ENCODE data around the gene PSD.
"Not testable (repeated sequence)": the region's sequence is repeated elsewhere in the genome, so short reads cannot be mapped to it uniquely, and the experiment has no call there.

PSD gene

DNA sequence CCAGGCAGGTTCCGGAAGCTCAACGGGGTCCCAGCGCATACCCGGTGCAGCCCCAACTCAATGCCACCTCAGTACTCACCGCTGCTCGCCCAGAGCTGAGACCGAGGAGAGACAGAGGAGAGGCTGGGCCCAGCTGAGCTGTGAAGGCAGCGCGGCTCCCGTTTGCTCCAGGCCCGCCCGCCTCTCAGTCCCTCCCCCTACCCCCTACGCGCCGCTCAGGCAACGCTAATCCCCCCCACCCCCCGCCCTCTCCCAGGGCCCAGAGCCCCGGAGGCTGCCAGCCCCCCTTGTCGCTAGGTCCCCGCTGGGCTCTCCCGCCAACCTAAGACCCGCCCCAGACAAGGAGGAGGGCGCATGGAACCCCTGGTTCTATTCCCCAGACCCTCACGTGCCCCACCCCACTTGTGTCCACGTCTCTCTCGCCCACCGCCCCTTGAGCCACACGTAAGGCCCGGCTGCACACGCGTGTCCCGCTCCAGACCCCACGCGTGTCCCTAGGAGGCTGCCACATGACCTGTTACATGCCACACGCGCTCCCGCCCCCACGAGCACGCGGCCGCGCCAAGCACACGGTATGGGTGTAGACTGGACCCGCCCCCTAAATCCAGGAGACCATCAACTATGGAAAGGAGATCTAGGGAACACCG lies at the start of gene PSD:
Gene PSD (minus strand): TSS at position 164 of the 647 bp plus-strand sequence. CDS start 1,747 bp downstream, outside the sequence.
- no peak for DNase-seq

DNA sequence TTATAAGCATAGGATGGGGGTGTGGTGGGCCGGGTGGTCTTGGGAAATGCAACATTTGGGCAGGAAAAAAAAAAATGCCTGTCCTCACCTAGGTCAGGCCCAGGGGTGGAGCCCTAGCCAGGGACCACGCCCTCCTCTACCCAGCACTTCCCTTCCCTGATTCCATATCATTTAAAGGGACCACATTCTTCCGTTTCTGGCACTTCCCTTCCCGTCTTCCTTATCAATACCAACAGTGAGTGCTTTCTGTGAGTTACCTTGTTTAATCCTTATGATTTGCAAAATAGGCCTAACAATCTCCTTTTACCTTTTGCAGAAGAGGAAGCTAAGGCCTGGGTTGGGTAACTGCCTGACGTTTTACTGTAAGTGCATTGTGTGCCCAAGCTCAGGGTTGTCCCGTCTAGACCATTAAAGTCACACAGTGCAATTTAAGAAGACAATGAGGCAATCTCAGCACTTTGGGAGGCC lies 49.4 kb upstream of the PSD start:
- DNase-seq = no peak

DNA sequence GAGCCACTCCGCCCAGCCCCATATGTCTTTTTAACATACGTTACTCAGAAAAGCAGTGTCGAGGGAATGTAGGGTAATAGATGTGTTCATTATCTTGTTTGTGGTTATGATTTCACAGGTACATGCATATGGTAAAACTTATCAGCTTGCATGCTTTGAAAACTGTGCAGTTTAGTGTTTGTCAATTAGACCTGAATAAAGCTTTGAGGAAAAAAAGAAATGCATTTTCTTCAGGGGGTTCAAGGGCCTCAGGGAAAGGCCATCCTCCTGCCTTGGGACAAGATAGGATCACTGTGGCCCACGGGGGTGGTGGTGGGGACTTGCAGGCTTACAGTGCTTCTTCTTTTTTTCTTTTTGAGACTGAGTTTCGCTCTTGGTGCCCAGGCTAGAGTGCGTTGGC lies 48.7 kb upstream of the PSD start:
- DNase-seq = no peak

DNA sequence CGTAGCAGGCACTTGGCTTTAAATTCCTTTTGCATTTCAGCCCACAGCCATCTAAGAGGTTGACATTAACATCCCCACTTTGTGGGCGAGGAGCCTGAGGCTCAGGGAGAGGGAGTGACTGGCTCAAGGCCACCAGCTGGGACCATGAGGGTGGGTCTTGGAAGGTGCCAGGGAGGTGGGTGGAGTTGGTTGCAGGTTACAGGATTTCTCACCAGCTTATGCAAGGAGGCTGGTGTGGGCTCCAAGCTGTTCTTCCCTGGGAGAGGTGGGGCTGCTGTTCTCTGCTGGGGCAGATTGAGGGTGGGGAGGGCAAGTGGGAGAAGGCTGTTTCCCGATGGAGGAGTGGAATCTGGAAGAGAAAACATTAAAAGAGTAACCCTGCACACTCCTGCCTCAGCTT lies 46.9 kb upstream of the PSD start:
- no peak for DNase-seq

DNA sequence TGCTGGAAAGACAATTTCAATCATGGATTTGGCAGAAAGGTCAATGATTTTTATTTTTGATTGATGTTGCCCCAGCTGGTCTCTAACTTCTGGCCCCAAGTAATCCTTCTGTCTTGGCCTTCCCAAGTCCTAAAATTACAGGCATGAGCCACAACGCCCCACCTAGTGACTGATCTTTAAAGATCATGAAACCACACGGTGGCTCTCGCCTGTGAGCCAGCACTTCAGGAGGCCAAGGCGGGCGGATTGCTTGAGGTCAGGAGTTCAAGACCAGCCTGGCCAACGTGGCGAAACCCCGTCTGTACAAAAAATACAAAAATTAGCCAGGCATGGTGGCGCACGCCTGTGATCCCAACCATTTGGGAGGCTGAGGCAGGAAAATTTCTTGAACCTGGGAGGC lies 45.4 kb upstream of the PSD start:
- no peak for DNase-seq

DNA sequence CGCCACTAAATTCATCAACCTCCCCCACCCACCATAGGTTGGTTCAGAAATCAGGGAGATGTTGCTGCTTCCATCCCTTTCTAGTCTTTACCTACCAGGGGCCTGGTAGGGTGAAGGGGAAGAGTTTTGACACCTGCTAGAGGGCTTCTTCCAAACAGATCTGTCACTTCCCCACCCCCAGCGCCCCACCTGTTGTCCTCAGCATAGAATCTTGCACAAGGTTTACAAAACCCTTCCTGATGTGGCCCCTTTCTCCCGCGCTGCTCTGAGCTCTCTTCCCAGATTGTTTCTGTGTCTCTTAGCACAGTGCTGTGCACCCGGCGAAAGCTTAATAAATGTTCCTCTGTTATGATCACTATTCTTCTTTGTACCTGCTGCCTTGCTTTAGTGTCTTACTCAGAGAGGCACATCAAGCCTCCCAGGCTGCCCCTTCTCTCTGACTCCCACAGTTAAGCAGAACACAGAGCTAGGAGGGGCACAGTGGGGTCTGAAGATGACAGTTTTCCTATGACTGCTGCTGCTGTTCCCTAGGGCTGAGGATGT lies 44.0 kb upstream of the PSD start:
- DNase-seq = no peak

DNA sequence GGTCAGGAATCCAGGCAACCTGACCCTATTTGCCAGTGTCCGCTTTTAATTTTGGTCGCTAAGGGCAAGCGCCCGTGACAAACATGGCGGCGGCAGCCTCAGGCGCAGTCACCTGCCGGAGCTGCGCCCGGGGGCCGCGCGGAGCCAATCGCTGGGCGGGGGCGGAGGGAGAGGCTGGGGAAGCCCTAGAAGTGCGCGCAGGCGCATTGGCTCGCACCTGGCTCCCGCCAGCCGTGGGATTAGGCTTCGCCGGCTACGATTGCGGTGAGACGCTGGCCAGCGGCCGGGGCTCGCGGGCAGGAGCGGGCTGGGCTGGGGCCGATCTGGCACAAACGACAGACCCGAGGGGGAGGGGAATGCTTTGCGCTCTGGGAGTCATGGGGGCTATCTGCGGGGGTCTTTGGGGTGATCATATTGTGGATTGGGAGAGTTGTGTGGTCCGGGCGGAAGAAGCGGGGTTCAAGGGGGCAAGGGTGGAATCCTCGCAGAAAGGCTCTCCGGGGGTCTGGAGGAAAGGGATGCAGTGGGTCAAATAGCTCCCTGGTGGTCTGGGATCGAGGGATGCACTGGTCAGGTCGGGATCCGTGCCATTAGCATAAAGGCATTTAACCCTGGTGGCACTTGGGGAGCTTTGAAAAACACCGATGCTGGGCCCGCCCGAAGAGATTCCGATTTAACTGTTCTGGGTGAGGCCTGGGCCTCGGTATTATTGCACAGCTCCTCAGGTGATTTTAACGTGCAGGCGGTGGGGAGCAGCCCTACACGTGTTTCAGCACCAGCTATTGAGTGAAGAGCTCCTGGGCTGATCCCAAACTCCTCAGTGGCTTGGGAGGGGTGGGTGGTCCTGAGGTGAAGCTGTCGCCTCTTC lies 42.8 kb upstream of the PSD start:
- peak; percentile 96 for DNase-seq

DNA sequence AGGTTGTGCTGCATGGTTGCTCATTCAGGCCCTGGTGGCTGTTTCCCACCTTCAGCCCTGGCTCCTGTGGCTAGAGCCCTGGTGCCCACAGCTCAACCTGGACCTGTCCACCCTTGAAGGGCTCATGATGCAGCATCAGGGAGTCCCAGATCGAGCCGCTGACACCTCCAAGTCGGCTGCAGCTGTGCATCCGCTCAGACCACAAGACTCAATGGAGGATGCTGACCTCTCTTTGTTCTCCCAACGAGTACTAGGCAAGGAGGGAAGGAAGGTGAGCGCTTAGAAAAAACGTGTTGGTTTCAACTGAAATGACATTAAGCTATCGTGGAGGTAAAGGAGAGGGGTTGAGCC lies 42.2 kb upstream of the PSD start:
- no peak for DNase-seq

DNA sequence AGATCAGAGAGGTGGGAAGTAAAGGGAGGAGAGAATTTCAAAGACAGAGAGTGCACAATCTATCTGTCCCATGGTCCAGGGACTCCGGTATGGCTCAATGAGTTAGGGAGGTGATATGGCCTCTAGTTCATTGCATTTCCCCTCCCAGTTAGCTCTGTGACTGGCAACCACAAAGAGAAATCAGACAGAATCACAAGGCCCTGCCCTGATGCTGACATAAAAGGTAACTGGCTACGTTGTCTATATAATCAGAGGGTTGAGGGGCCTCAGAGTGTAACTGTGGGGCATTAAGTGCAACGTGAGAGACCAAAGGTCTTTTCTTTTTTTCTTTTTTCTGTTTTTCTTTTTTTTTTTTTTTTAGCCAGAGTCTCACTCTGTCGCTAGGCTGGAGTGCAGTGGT lies 40.1 kb upstream of the PSD start:
- no peak for DNase-seq

DNA sequence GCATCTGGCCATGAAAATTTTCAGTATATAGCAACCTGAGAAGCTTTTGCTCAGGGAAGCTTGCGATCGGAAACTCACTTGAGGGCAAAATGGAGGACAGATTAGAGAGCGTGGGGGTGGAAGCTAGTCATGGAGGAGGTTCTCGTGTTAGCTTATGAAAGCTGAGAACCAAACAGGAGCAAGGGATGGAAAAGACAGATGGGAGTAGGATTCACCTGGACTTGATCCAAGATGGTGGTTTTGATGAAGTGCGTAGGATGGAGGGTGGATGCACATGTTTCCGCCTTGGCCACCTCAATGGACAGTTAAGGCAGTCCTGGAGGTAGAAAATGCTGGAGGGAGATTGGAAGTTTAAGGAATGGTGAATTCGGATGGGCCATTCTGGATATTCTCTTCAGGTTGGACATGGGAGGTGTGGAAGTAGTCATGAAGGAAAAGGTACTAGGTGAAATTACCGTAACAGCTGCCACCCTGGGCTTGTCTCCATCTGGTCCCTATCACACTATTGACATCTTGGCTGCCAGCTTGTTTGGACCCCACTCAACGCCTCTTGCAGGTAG lies 39.1 kb upstream of the PSD start:
- no peak for DNase-seq

DNA sequence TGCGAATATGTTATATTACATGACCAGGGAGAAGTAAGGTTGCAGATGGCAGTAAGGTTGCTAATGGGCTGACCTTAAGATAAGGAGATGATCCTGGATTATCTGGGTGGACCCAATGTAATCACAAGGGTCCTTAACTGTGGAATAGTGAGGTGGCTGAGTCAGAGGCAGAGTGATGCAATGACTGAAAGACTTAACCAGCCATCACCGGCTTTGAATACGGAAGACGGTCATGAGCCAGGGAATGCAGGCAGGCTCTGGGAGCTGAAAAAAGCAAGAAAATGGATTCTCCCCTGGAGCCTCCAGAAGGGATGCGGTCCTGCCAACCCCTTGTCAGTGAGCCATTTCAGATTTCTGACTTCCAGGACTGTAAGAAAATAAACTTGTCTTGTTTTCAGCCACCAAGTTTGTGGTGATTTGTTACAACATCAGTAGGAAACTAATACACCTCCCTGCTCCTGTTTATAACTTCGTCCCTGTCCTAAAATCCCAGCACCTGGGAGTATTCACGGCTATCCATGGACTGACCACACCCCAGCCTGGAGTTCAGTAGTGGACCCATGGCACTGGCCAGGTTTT lies 37.4 kb upstream of the PSD start:
- no peak for DNase-seq

DNA sequence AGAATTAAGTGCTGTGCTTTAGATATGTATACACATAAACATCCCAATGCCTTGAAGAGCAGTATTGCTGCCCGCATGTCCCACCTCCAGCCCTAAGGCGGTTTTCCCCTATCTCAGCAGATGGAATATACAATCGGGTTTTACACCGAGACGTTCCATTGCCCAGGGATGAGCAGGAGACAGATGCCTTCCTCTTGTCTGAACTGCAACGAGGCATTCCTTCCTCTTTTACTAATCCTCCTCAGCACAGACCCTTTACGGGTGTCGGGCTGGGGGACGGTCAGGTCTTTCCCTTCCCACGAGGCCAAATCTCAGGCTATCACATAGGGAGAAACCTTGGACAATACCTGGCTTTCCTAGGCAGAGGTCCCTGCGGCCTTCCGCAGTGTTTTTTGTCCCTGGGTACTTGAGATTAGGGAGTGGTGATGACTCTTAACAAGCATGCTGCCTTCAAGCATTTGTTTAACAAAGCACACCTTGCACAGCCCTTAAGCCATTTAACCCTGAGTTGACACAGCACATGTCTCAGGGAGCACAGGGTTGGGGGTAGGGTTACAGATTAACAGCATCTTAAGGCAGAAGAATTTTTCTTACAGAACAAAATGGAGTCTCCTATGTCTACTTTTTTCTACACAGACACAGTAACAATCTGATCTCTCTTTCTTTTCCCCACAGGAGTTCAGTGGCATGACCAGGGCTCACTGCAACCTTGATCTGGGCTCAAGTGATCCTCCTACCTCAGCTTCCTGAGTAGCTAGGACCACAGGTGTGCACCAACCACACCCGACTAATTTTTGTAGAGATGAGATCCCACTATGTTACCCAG lies 36.3 kb upstream of the PSD start:
- not testable (repeated sequence) for DNase-seq

DNA sequence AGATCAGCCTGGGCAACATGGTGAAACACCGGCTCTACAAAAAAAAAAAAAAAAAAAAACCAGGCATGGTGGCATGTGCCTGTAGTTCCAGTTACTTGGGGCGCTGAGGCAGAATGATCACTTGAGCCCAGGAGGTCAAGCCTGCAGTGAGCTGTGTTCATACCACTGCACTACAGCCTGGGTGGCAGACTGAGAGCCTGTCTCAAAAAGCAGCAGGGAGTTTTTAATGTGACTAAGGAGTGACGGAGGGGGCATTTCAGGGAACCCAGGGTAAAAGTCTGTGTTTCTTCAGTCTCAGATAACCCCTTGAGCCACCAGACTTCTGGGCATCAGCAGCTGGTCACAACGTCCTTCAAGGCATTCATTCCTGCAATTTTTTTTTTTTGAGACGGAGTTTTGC lies 34.9 kb upstream of the PSD start:
- DNase-seq = no peak

DNA sequence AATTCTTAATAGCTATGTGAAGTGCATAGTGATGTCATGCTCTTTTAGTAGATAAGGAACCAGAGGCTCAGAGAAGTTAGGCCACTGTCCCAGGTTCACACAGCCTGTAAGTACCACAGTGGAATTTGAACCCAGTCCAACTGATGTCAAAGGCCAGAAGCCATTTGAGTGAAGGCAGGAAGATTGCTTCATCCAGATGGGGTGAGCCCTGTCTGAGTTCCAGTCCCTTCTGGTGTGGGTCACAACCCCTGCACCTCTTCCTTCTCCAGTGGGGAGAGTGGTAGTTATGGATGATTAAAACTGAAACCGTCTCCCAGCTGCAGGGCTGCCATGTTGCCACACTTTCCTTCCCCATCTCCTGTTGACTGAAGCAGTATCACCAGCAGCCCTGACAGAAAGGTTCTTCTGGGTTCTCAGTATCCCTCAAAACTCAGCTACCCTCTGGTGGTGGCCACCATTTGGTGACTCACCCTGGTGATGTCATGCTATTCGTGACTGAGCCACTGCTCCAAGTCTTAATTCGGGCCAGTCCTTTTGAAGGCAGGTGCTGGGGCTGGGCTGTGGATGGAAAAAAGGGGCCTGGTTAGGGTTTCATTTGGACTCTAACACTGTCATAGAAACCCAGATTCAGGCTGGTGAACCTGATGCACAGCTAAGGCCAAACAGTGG lies 34.2 kb upstream of the PSD start:
- DNase-seq = peak; percentile 83

DNA sequence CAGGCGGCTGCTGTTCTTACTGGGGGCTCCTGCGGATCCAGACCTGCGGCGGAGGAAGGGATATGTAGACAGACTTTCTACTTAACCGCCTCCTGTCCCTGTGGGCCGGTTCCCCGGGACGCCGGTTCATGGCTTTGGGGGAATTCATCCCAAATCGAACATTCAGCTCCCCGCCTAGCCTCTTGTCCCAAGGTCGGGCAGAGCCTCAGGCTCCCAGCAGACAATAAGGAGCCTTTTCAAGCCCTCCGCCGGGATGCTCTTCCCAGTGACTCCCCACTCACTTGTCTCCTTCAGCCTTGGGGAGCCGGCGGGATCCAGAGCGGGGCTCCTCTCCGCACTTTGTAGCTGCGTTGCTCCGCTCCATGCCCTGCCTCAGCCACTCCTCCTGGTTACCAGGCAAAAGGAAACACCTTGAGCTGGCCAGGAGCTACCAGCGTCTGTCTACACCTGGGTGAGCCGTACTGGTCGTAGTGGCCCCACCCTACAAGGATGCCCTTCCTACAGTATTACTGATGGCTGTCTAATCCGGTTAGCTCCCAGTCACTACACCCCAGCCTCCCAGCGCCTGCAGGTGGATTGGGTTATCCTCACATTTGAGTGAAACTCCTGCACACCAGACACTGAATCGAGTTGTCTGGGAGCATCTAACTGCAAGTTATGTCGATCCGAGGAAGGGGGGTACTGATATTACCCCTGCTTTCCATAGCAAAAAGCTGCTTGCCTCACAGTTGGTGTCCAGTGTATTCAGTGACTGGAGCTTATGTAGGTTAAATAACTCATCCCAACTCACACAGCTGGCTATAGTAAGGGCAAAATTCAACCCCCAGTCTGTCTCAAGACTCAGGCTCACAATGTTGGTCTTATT lies 32.8 kb upstream of the PSD start, which contains the start of gene C10orf95:
Gene C10orf95 (minus strand): TSS at position 439 of the 865 bp plus-strand sequence. CDS start 450 bp downstream, outside the sequence.
- DNase-seq = peak; percentile 35

DNA sequence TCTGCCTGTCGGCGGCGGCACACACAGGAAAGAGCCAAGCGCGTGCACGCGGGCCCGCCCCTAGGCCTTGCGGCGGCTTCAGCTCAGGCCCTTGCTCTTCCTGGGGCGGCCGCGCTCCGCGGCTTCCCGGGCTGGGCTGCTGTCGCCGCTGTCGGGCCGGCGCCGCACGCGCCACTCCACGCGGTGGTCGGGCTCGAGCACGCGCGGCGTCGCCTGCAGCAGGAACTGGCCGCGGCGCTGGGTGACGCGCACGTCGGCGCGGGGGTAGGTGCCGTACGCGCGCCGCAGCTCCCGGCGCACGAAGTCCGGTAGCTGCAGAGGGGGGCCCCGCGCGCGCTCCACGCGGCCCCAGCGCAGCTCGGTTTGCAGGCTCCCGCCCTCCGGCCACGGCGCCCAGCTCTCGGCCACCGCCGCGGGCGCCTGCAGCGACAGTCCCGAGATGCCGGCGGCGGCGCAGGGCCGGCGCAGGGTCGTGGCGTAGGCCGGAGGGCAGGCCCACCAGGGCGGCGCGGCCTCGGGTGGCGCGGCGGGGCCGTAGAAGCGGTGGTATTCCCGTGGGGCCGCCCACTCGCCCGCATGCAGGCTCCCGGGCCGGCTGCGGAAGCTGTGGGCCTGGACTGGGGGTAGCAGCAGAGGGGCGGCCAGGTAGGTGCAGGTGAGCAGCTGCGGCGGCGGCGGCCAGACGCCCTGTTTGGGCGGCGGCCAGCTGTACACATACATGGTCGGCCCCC lies 32.0 kb upstream of the PSD start:
- peak; percentile 85 for DNase-seq

DNA sequence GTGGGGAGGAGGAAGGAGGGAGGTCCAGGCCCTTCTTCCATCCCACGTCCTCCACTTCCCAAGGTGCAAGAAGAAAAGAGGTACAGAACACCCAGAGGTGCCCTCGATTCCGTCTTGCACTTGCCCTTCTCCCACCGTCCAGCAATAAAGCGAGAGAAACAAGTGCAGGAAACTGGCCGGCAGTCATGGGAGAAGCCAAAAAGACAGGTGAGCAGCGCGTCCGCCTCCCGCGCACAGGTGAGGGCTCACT lies 31.5 kb upstream of the PSD start:
- DNase-seq = no peak

DNA sequence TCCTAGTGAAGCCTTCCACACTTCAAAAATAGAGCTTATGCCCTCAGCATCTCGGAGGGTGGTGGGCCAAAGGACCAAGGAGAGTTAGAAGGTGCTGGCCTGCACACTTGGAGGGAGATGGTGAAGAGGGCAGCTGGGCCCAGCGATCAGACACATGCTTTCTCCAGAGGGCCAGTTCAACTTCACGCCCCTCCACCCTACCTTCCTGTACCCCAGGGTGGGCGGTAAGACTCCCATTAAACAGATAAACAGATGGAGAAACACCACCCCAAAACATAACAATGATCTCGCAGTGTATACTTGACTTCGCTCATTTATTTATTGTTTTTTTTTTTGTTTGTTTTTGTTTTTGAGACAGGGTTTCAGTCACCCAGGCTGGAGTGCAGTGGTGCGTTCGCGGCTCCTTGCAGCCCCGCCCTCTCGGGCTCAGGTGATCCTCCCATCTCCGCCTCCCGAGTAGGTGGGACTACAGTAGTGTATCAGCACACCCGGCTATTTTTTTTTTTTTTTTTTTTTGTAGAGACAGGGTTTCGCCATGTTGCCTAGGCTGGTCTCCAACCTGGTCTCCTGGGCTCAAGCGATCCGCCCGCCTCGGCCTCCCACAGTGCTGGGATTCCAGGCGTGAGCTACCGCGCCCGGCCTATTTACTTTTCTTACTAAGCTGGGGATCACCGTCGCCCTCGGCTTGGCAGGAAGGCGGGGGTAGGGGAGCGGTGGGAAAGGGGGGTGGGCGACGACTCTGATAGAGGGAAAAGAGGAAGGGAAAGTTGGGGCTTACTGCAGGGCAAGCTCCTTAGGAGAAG lies 30.9 kb upstream of the PSD start:
- DNase-seq = peak; percentile 86

DNA sequence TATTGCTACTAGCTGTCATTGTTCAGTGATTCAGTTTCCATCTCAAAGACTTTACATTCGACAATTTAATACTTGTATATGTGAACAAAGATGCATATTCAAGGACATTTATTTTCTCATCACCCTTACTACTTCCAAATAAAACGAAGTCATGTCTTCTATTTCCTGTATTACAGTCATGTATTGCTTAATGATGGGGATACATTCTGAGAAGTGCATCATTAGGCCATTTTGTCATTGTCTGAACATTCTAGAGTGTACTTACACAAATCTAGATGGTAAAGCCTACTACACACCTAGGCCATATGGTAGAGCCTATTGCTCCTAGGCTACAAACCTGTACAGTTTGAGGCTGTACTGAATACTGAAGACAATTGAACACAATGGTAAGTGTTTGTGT lies 26.3 kb upstream of the PSD start:
- DNase-seq = no peak

DNA sequence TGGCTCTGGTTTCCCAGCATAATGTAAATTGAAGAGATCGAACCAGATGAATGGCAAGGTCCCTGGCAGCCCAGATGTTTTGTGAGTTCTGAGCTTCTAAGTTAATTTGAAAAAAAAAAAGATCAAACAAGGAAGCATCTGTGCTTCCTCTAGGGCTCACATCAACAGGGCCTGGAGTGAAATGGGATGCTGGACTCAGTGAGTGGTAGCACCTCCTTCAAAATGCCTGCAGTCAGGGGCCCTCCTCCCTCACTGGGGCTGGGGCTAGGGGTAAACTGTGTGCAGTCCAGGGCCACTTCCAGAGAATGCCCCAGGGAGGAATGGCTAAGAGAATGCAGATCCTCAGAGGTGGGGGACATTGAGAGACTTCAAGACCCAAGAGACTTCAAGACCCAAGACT lies 19.8 kb upstream of the PSD start:
- DNase-seq = no peak
